Hepatocyte (in vitro differentiated cells): ENCODE data around the gene PCCB.

Experiments used
- CTCF ChIP-seq: fragments of 200-600 bp; sonication (generic); IDR thresholded peaks from 2 replicates; pipeline ENCODE4 v1.5.1; 2016; ENCODE audit warnings: antibody characterized with exemption, mild to moderate bottlenecking; ENCODE audit not compliant: poor library complexity
- EZH2 ChIP-seq: fragments of 200-600 bp; sonication (generic); IDR thresholded peaks from 2 replicates; pipeline ENCODE4 v1.6.1; 2016; ENCODE audit warnings: antibody characterized with exemption, mild to moderate bottlenecking, borderline replicate concordance
- EZH2phosphoT487 ChIP-seq: fragments of 200-600 bp; sonication (generic); IDR thresholded peaks from one replicate; pipeline ENCODE4 v1.6.1; 2018; ENCODE audit warnings: antibody characterized with exemption, mild to moderate bottlenecking, low read depth, moderate library complexity; ENCODE audit not compliant: unreplicated experiment, severe bottlenecking

DNA sequence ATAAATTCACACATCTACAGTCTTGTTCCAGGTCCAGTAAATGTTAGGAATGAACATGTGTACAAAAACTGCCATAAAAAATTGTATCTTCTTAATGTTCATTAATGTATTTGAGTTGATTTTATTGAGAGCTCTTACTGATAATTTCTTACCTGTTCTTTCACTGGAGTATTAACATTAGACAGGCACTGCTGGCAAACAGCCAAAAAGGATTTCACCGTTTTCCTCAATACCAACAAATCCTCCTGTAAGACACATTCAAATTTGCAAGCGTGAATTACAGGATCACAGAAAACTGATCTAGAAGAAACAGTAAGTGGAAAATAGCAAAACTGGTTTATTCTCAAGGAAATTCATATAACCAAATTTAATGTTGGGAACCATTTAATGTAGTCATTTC is 127.4 kb downstream of the PCCB start:
- no peak for TF ChIP-seq CTCF
- no peak for TF ChIP-seq EZH2
- no peak for TF ChIP-seq EZH2phosphoT487
